PFSK-1 (cell line): Measurements from ENCODE around the gene KIF1C.

ENCODE experiments used
- FOXP2 ChIP-seq: optimal IDR thresholded peaks from 2 replicates; pipeline ENCODE3; 2011; ENCODE audit warnings: borderline replicate concordance, control low read depth, inconsistent platforms; ENCODE audit not compliant: insufficient read depth; ENCODE audit errors: extremely low read length, extremely low read depth
- POLR2AphosphoS5 ChIP-seq: IDR thresholded peaks from 2 replicates; pipeline ENCODE4 v1.6.1; 2012; ENCODE audit warnings: low read depth, mild to moderate bottlenecking, control low read depth, low read length, moderate library complexity
- SIN3A ChIP-seq: IDR thresholded peaks from 2 replicates; pipeline ENCODE4 v1.6.1; 2012; ENCODE audit warnings: mild to moderate bottlenecking, low read length, moderate library complexity, borderline replicate concordance; ENCODE audit not compliant: insufficient read depth
- TAF1 ChIP-seq: IDR thresholded peaks from 2 replicates; pipeline ENCODE4 v1.6.1; 2012; ENCODE audit warnings: low read length, control low read depth, borderline replicate concordance; ENCODE audit not compliant: insufficient read depth
- TF ChIP-seq, protein P1 (sequence below), 2 experiments: IDR thresholded peaks; 2 replicates each; pipeline versions ENCODE4 v1.6.1 to v1.8.0; 2011 to 2012; ENCODE audit warnings: low read depth in 2 of 2, low read length in 2 of 2, control low read depth in 1 of 2, inconsistent platforms in 1 of 2, mild to moderate bottlenecking in 1 of 2, moderate library complexity in 1 of 2; ENCODE audit not compliant: insufficient read depth in 1 of 2

The KIF1C gene

GRCh38 chr17:5014357-5014756 is 16.6 kb downstream of the KIF1C start:
- TF ChIP-seq SIN3A (no peak), POLR2AphosphoS5 (no peak), TAF1 (no peak)
- TF ChIP-seq, protein P1, sequence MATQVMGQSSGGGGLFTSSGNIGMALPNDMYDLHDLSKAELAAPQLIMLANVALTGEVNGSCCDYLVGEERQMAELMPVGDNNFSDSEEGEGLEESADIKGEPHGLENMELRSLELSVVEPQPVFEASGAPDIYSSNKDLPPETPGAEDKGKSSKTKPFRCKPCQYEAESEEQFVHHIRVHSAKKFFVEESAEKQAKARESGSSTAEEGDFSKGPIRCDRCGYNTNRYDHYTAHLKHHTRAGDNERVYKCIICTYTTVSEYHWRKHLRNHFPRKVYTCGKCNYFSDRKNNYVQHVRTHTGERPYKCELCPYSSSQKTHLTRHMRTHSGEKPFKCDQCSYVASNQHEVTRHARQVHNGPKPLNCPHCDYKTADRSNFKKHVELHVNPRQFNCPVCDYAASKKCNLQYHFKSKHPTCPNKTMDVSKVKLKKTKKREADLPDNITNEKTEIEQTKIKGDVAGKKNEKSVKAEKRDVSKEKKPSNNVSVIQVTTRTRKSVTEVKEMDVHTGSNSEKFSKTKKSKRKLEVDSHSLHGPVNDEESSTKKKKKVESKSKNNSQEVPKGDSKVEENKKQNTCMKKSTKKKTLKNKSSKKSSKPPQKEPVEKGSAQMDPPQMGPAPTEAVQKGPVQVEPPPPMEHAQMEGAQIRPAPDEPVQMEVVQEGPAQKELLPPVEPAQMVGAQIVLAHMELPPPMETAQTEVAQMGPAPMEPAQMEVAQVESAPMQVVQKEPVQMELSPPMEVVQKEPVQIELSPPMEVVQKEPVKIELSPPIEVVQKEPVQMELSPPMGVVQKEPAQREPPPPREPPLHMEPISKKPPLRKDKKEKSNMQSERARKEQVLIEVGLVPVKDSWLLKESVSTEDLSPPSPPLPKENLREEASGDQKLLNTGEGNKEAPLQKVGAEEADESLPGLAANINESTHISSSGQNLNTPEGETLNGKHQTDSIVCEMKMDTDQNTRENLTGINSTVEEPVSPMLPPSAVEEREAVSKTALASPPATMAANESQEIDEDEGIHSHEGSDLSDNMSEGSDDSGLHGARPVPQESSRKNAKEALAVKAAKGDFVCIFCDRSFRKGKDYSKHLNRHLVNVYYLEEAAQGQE (IDR thresholded peaks at IDR 0.05; ENCODE audit: insufficient read depth in 1 of 2, low read depth in 2 of 2, low read length in 2 of 2), result no peak

DNA sequence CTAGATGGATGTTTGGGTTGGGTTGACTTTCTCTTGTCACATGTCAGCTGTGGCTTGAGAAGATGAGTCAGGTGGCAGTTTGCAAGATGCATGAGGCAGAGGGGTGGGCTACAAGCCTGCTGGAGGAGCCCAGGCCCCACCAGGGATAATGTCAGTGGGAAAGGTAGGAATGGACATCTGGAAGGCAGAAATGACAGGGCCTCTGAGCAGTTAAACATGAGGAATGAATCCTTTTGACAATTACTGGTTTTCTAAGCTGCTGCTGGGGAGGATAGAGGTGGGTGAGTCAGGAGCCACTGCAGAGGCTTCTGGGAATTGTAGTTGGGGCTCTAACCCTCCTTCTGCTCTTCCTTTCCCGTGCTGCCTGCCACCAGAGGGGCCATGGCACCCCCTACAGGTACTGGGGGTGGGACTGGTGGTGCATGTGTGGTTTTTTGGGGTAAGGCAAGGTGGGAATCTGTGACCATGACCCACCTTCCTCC is 21.8 kb downstream of the KIF1C start:
- TF ChIP-seq, protein P1 (IDR thresholded peaks at IDR 0.05; ENCODE audit: insufficient read depth in 1 of 2, low read depth in 2 of 2, low read length in 2 of 2), result no peak
- TF ChIP-seq POLR2AphosphoS5 (no peak), TAF1 (no peak), FOXP2 (no peak), SIN3A (no peak)

- no peak for TF ChIP-seq SIN3A
- no peak for TF ChIP-seq FOXP2
- TF ChIP-seq TAF1, result no peak
- TF ChIP-seq POLR2AphosphoS5, result no peak
- TF ChIP-seq, protein P1 (IDR thresholded peaks at IDR 0.05; ENCODE audit: insufficient read depth in 1 of 2, low read depth in 2 of 2, low read length in 2 of 2), result no peak
Measured at GRCh38 chr17:5020502-5021023, 22.8 kb downstream of the KIF1C start.

DNA sequence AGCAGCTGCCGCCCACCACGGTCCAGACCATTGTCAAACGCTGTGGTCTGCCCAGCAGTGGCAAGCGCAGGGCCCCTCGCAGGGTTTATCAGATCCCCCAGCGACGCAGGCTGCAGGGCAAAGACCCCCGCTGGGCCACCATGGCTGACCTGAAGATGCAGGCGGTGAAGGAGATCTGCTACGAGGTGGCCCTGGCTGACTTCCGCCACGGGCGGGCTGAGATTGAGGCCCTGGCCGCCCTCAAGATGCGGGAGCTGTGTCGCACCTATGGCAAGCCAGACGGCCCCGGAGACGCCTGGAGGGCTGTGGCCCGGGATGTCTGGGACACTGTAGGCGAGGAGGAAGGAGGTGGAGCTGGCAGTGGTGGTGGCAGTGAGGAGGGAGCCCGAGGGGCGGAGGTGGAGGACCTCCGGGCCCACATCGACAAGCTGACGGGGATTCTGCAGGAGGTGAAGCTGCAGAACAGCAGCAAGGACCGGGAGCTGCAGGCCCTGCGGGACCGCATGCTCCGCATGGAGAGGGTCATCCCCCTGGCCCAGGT is 24.5 kb downstream of the KIF1C start:
- TF ChIP-seq TAF1 (no peak), POLR2AphosphoS5 (no peak), SIN3A (no peak), FOXP2 (no peak)
- TF ChIP-seq, protein P1 (IDR thresholded peaks at IDR 0.05; ENCODE audit: insufficient read depth in 1 of 2, low read depth in 2 of 2, low read length in 2 of 2), result no peak
